ENCODE results near the gene MCF2L. TPM values are rescaled to one million over a fixed set of nuclear protein-coding genes. Genes with fewer than 3 reads are reported as not detected.

MCF2L gene
- total RNA-seq, 1 donor from 2014 or later: 40.4 TPM

- Mint-ChIP-seq H3K27me3 (ENCODE audit: insufficient read depth, low read depth) (no peaks in the 10 kb centered on the region), H3K4me1 (peaks cover 4% of the 10 kb centered on the region), H3K27ac (no peak overlapping the region), H3K4me3 (no peak overlapping the region), H3K36me3 (no peaks in the 10 kb centered on the region), H3K9me3 (no peaks in the 10 kb centered on the region)
- Histone ChIP-seq H3K36me3 (no peaks in the 10 kb centered on the region), H3K79me2 (ENCODE audit: low read depth) (no peaks in the 10 kb centered on the region), H3K9me3 (ENCODE audit: low read depth) (no peaks in the 10 kb centered on the region), H3K4me3 (no peak overlapping the region), H2AFZ (replicated peaks) (no peak overlapping the region), H3K27ac (no peak overlapping the region), H3F3A (ENCODE audit: low read depth) (peaks cover 33% of the 10 kb centered on the region), H4K20me1 (ENCODE audit: low read depth) (no peaks in the 10 kb centered on the region), H3K9ac (no peak overlapping the region), H3K27me3 (no peaks in the 10 kb centered on the region), H3K4me2 (no peak overlapping the region), H3K4me1 (peaks cover 36% of the 10 kb centered on the region)
- no peak for TF ChIP-seq EZH2 (IDR thresholded peaks at IDR 0.05)
- TF ChIP-seq, protein P1, sequence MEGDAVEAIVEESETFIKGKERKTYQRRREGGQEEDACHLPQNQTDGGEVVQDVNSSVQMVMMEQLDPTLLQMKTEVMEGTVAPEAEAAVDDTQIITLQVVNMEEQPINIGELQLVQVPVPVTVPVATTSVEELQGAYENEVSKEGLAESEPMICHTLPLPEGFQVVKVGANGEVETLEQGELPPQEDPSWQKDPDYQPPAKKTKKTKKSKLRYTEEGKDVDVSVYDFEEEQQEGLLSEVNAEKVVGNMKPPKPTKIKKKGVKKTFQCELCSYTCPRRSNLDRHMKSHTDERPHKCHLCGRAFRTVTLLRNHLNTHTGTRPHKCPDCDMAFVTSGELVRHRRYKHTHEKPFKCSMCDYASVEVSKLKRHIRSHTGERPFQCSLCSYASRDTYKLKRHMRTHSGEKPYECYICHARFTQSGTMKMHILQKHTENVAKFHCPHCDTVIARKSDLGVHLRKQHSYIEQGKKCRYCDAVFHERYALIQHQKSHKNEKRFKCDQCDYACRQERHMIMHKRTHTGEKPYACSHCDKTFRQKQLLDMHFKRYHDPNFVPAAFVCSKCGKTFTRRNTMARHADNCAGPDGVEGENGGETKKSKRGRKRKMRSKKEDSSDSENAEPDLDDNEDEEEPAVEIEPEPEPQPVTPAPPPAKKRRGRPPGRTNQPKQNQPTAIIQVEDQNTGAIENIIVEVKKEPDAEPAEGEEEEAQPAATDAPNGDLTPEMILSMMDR (IDR thresholded peaks at IDR 0.05): no peak
- no peak for TF ChIP-seq EZH2phosphoT487 (IDR thresholded peaks at IDR 0.05)
- DNase-seq (ENCODE audit: low spot score): no peak
Measured at GRCh38 chr13:113139577-113139976, 170.6 kb downstream of the MCF2L start.

DNA sequence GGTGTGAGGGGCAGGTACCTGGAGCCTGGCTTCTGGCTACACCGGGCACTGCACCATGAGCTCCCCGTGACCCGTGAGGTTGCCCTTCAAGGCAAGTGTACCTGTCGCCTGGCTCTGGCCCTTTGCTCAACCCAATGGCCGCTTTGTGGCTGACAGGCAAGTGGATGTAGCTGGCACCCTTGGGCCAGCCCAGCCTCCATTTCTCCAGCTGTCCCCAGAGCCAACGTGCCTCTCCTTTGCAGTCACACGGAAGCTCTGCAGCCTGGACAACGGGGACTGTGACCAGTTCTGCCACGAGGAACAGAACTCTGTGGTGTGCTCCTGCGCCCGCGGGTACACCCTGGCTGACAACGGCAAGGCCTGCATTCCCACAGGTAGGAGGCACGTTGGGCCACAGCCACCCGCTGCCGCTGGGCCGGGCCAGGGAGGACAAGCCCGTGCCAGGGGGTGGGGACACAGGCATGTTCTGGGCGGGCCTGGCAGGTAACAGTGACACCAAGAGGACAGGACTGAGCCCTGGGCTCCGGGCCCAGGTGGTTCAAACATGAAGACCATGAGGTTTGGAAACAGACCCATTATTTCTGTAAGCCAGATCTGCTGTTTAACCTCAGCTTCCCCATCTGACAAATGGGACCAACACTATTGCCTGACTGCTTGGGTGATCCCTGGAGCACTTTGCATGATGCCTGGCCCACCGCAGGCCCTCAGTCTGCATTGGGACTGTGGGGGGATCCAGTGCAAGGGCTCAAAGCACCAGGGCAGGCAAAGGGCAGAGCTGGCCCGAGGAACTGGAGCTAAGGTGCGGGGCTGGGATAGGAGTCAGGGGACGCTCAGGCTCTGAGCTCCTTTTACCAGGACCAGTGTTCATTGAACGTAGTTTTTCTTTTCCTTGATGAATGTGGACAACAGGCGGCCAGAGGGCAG, 171.9 kb downstream of the MCF2L start:
- peaks cover 4% of the 10 kb centered on the region for H3K27me3 Mint-ChIP-seq (ENCODE audit: insufficient read depth, low read depth)
- no peak overlapping the region for H3K4me3 ChIP-seq
- no peaks in the 10 kb centered on the region for H4K20me1 ChIP-seq (ENCODE audit: low read depth)
- no peaks in the 10 kb centered on the region for H3K36me3 ChIP-seq
- no peak overlapping the region for H3K9ac ChIP-seq
- H3K4me3 Mint-ChIP-seq: no peak overlapping the region
- H3K27ac Mint-ChIP-seq: no peak overlapping the region
- H3F3A ChIP-seq (ENCODE audit: low read depth): peaks cover 22% of the 10 kb centered on the region
- H3K79me2 ChIP-seq (ENCODE audit: low read depth): no peaks in the 10 kb centered on the region
- H3K27ac ChIP-seq: no peak overlapping the region
- no peak overlapping the region for H3K4me2 ChIP-seq
- TF ChIP-seq, protein P1 (IDR thresholded peaks at IDR 0.05): no peak
- TF ChIP-seq EZH2 (IDR thresholded peaks at IDR 0.05): no peak
- no peak for TF ChIP-seq EZH2phosphoT487 (IDR thresholded peaks at IDR 0.05)
- H3K27me3 ChIP-seq: no peaks in the 10 kb centered on the region
- no peak for DNase-seq (ENCODE audit: low spot score)
- no peaks in the 10 kb centered on the region for H3K9me3 Mint-ChIP-seq
- peaks cover 32% of the 10 kb centered on the region for H3K4me1 ChIP-seq
- H3K4me1 Mint-ChIP-seq: peaks cover 4% of the 10 kb centered on the region
- no peak overlapping the region for H2AFZ ChIP-seq (replicated peaks)
- no peaks in the 10 kb centered on the region for H3K9me3 ChIP-seq (ENCODE audit: low read depth)
- H3K36me3 Mint-ChIP-seq: no peaks in the 10 kb centered on the region

GRCh38 chr13:113141601-113141970, 172.6 kb downstream of the MCF2L start:
- Histone ChIP-seq H3F3A (ENCODE audit: low read depth) (peaks cover 20% of the 10 kb centered on the region), H3K79me2 (ENCODE audit: low read depth) (no peaks in the 10 kb centered on the region), H3K36me3 (no peaks in the 10 kb centered on the region), H2AFZ (replicated peaks) (no peak overlapping the region), H3K4me3 (no peak overlapping the region), H3K27me3 (no peaks in the 10 kb centered on the region), H3K27ac (no peak overlapping the region), H3K4me1 (peaks cover 32% of the 10 kb centered on the region), H4K20me1 (ENCODE audit: low read depth) (no peaks in the 10 kb centered on the region), H3K9me3 (ENCODE audit: low read depth) (no peaks in the 10 kb centered on the region), H3K4me2 (no peak overlapping the region), H3K9ac (no peak overlapping the region)
- H3K4me1 Mint-ChIP-seq: peaks cover 4% of the 10 kb centered on the region
- no peak for TF ChIP-seq EZH2phosphoT487 (IDR thresholded peaks at IDR 0.05)
- TF ChIP-seq, protein P1 (IDR thresholded peaks at IDR 0.05): no peak
- TF ChIP-seq EZH2 (IDR thresholded peaks at IDR 0.05): no peak
- H3K4me3 Mint-ChIP-seq: no peak overlapping the region
- peaks cover 4% of the 10 kb centered on the region for H3K27me3 Mint-ChIP-seq (ENCODE audit: insufficient read depth, low read depth)
- no peaks in the 10 kb centered on the region for H3K9me3 Mint-ChIP-seq
- no peak for DNase-seq (ENCODE audit: low spot score)
- H3K27ac Mint-ChIP-seq: no peak overlapping the region
- H3K36me3 Mint-ChIP-seq: no peaks in the 10 kb centered on the region
